CD8-positive, alpha-beta memory T cell (primary cell): ENCODE data around the gene TTLL12. TPM values are rescaled to one million over a fixed set of nuclear protein-coding genes. Genes with fewer than 3 reads are reported as not detected.

Experiments used
- CTCF ChIA-PET: fragments of 350-600 bp; sonication (Branson Sonifier 250); formaldehyde crosslinking; loops from one replicate; lab custom pipeline; 2021; ENCODE audit warnings: antibody characterized with exemption; lab: Charles Lee
- POLR2A ChIA-PET: fragments of 350-600 bp; sonication (Branson Sonifier 250); formaldehyde crosslinking; loops from one replicate; lab custom pipeline; 2021; ENCODE audit warnings: antibody characterized with exemption; lab: Charles Lee
- DNase-seq, 5 donors: peaks; one replicate each; pipeline versions ENCODE4 v3.0.0 to v3.0.0-alpha.2; 2020 to 2022; ENCODE audit warnings: mixed read lengths in 1 of 5
- H3K27ac ChIP-seq: one replicate; pipeline ENCODE4 v1.7.0; 2013; ENCODE audit warnings: low read depth, mild to moderate bottlenecking, low read length, moderate library complexity
- H3K27me3 ChIP-seq: 2 replicates; pipeline ENCODE4 v1.7.0; 2013; ENCODE audit warnings: low read length, mild to moderate bottlenecking; ENCODE audit not compliant: insufficient read depth, poor library complexity, severe bottlenecking
- H3K36me3 ChIP-seq: 2 replicates; pipeline ENCODE4 v1.7.0; 2013; ENCODE audit warnings: mild to moderate bottlenecking, low read length, moderate library complexity; ENCODE audit not compliant: insufficient read depth
- H3K4me1 ChIP-seq: 2 replicates; pipeline ENCODE4 v1.7.0; 2013; ENCODE audit warnings: mild to moderate bottlenecking, low read length, moderate library complexity; ENCODE audit not compliant: insufficient read depth
- H3K4me3 ChIP-seq: 2 replicates; pipeline ENCODE4 v1.7.0; 2013; ENCODE audit warnings: mild to moderate bottlenecking, low read length
- H3K9me3 ChIP-seq: 2 replicates; pipeline ENCODE4 v1.7.0; 2013; ENCODE audit warnings: mild to moderate bottlenecking, low read length
- H3K27ac Mint-ChIP-seq, 8 donors: one replicate each; pipeline ENCODE4 v1.8.0; 2020 to 2021; ENCODE audit warnings: mixed read lengths in 8 of 8, mild to moderate bottlenecking in 6 of 8, inconsistent platforms in 3 of 8, moderate library complexity in 3 of 8
- H3K27me3 Mint-ChIP-seq, 2 donors: one replicate each; pipeline ENCODE4 v1.8.0; 2020 to 2021; ENCODE audit warnings: mixed read lengths in 2 of 2, mild to moderate bottlenecking in 1 of 2, moderate library complexity in 1 of 2
- H3K36me3 Mint-ChIP-seq, 3 donors: one replicate each; pipeline ENCODE4 v1.8.0; 2020 to 2021; ENCODE audit warnings: mixed read lengths in 3 of 3, inconsistent platforms in 1 of 3, mild to moderate bottlenecking in 1 of 3
- H3K4me1 Mint-ChIP-seq, 3 donors: one replicate each; pipeline ENCODE4 v1.8.0; 2020 to 2021; ENCODE audit warnings: mixed read lengths in 3 of 3, inconsistent platforms in 1 of 3, mild to moderate bottlenecking in 1 of 3
- H3K4me3 Mint-ChIP-seq, 7 donors: one replicate each; pipeline ENCODE4 v1.8.0; 2020 to 2021; ENCODE audit warnings: mixed read lengths in 7 of 7, mild to moderate bottlenecking in 6 of 7, moderate library complexity in 4 of 7, inconsistent platforms in 2 of 7
- H3K9me3 Mint-ChIP-seq, 5 donors: one replicate each; pipeline ENCODE4 v1.8.0; 2020 to 2022; ENCODE audit warnings: mixed read lengths in 5 of 5, mild to moderate bottlenecking in 3 of 5, moderate library complexity in 2 of 5, inconsistent platforms in 1 of 5
- polyA plus RNA-seq: library from polyadenylated mRNA; unstranded; fragments of 300-500 nt; fragmentation: Illumina TruSeq; gene quantifications from one replicate; pipeline ENCODE4 v1.2.3, GENCODE V29; 2021
- total RNA-seq, 2 experiments: library from RNA; stranded (reverse); gene quantifications; one replicate each; pipeline ENCODE4 v1.2.3, GENCODE V29; 2021

Gene TTLL12
- total and polyA plus RNA-seq, 3 experiments from 2014 or later: 30.1 to 112 (median 104) TPM

GRCh38 chr22:43172191-43172590, 14.7 kb downstream of the TTLL12 start:
- no peaks in the 10 kb centered on the region for H3K9me3 Mint-ChIP-seq
- H3K9me3 ChIP-seq: no peaks in the 10 kb centered on the region

GRCh38 chr22:43171607-43172006, 15.3 kb downstream of the TTLL12 start:
- no peak overlapping the region for H3K4me3 ChIP-seq
- no peaks in the 10 kb centered on the region for H3K4me1 ChIP-seq
- POLR2A ChIA-PET: no interaction called here
- Mint-ChIP-seq H3K4me1 (peaks cover 0 to 4% (median 2%) of the 10 kb centered on the region in 3 donors), H3K36me3 (peaks cover 0 to 66% (median 3%) of the 10 kb centered on the region in 3 donors), H3K4me3 (no peak overlapping the region), H3K27ac (peak overlapping the region in 1 of 8 donors; percentile 23), H3K9me3 (no peaks in the 10 kb centered on the region), H3K27me3 (peaks cover 0 to 2% of the 10 kb centered on the region in 2 donors)
- CTCF ChIA-PET: no interaction called here
- H3K36me3 ChIP-seq: no peaks in the 10 kb centered on the region
- no peaks in the 10 kb centered on the region for H3K27me3 ChIP-seq
- no peak for DNase-seq
- no peak overlapping the region for H3K27ac ChIP-seq
- no peaks in the 10 kb centered on the region for H3K9me3 ChIP-seq

More at GRCh38 chr22:43172191-43172590, 14.7 kb downstream of the TTLL12 start:
- CTCF ChIA-PET: no interaction called here
- Histone ChIP-seq H3K27me3 (no peaks in the 10 kb centered on the region), H3K36me3 (no peaks in the 10 kb centered on the region), H3K4me1 (no peaks in the 10 kb centered on the region), H3K4me3 (no peak overlapping the region), H3K27ac (no peak overlapping the region)
- H3K4me1 Mint-ChIP-seq: peaks cover 0 to 4% (median 2%) of the 10 kb centered on the region in 3 donors
- no peak overlapping the region for H3K4me3 Mint-ChIP-seq
- POLR2A ChIA-PET: no interaction called here
- peaks cover 0 to 61% (median 3%) of the 10 kb centered on the region in 3 donors for H3K36me3 Mint-ChIP-seq
- no peak overlapping the region for H3K27ac Mint-ChIP-seq
- peaks cover 0 to 2% of the 10 kb centered on the region in 2 donors for H3K27me3 Mint-ChIP-seq
- DNase-seq: no peak

GRCh38 chr22:43171019-43171491, 15.9 kb downstream of the TTLL12 start:
- Histone ChIP-seq H3K27ac (no peak overlapping the region), H3K9me3 (no peaks in the 10 kb centered on the region), H3K4me1 (no peaks in the 10 kb centered on the region), H3K4me3 (no peak overlapping the region), H3K36me3 (no peaks in the 10 kb centered on the region), H3K27me3 (no peaks in the 10 kb centered on the region)
- Mint-ChIP-seq H3K4me3 (no peak overlapping the region), H3K36me3 (peaks cover 0 to 67% (median 3%) of the 10 kb centered on the region in 3 donors), H3K4me1 (peaks cover 0 to 4% (median 2%) of the 10 kb centered on the region in 3 donors), H3K27me3 (peaks cover 0 to 2% of the 10 kb centered on the region in 2 donors), H3K9me3 (no peaks in the 10 kb centered on the region), H3K27ac (peak overlapping the region in 2 of 8 donors; percentile 32 to 36)
- no peak for DNase-seq
- ChIA-PET CTCF (interaction anchor here (0.8 kb wide), 1 partner anchor 1101 kb away, joined by 3 read pairs; no protein-coding TSS in a partner anchor), POLR2A (no interaction called here)

GRCh38 chr22:43170131-43170480, 16.8 kb downstream of the TTLL12 start:
- Histone ChIP-seq H3K27ac (no peak overlapping the region), H3K4me1 (no peaks in the 10 kb centered on the region), H3K27me3 (no peaks in the 10 kb centered on the region), H3K36me3 (no peaks in the 10 kb centered on the region), H3K4me3 (no peak overlapping the region), H3K9me3 (no peaks in the 10 kb centered on the region)
- ChIA-PET POLR2A (no interaction called here), CTCF (no interaction called here)
- Mint-ChIP-seq H3K27me3 (peaks cover 0 to 2% of the 10 kb centered on the region in 2 donors), H3K4me1 (peaks cover 0 to 4% (median 2%) of the 10 kb centered on the region in 3 donors), H3K27ac (peak overlapping the region in 1 of 8 donors; percentile 47), H3K9me3 (no peaks in the 10 kb centered on the region), H3K4me3 (no peak overlapping the region), H3K36me3 (peaks cover 0 to 62% (median 3%) of the 10 kb centered on the region in 3 donors)
- no peak for DNase-seq

GRCh38 chr22:43169310-43170130, 17.4 kb downstream of the TTLL12 start:
- Histone ChIP-seq H3K4me3 (no peak overlapping the region), H3K27ac (no peak overlapping the region), H3K9me3 (no peaks in the 10 kb centered on the region), H3K36me3 (no peaks in the 10 kb centered on the region), H3K4me1 (no peaks in the 10 kb centered on the region), H3K27me3 (no peaks in the 10 kb centered on the region)
- Mint-ChIP-seq H3K27ac (peak overlapping the region in 1 of 8 donors; percentile 64), H3K4me1 (peaks cover 0 to 4% (median 2%) of the 10 kb centered on the region in 3 donors), H3K27me3 (peaks cover 0 to 2% of the 10 kb centered on the region in 2 donors), H3K9me3 (no peaks in the 10 kb centered on the region), H3K4me3 (no peak overlapping the region), H3K36me3 (peaks cover 0 to 60% (median 3%) of the 10 kb centered on the region in 3 donors)
- ChIA-PET CTCF (no interaction called here), POLR2A (no interaction called here)
- no peak for DNase-seq

- no peak overlapping the region for H3K4me3 ChIP-seq
- POLR2A ChIA-PET: no interaction called here
- CTCF ChIA-PET: no interaction called here
- H3K36me3 ChIP-seq: no peaks in the 10 kb centered on the region
- H3K9me3 Mint-ChIP-seq: no peaks in the 10 kb centered on the region
- no peak overlapping the region for H3K27ac ChIP-seq
- peaks cover 0 to 2% of the 10 kb centered on the region in 2 donors for H3K27me3 Mint-ChIP-seq
- no peaks in the 10 kb centered on the region for H3K9me3 ChIP-seq
- no peaks in the 10 kb centered on the region for H3K4me1 ChIP-seq
- H3K4me3 Mint-ChIP-seq: no peak overlapping the region
- H3K27me3 ChIP-seq: no peaks in the 10 kb centered on the region
- H3K27ac Mint-ChIP-seq: peak overlapping the region in 1 of 8 donors; percentile 64
- peaks cover 0 to 62% (median 3%) of the 10 kb centered on the region in 3 donors for H3K36me3 Mint-ChIP-seq
- DNase-seq: no peak
- peaks cover 0 to 4% (median 3%) of the 10 kb centered on the region in 3 donors for H3K4me1 Mint-ChIP-seq
Observed at GRCh38 chr22:43168471-43169309, 18.2 kb downstream of the TTLL12 start.

GRCh38 chr22:43167001-43167589, 19.8 kb downstream of the TTLL12 start:
- no peak for DNase-seq
- H3K27me3 ChIP-seq: no peaks in the 10 kb centered on the region
- Mint-ChIP-seq H3K36me3 (peaks cover 0 to 53% (median 0%) of the 10 kb centered on the region in 3 donors), H3K27me3 (no peaks in the 10 kb centered on the region), H3K4me3 (no peak overlapping the region), H3K9me3 (no peaks in the 10 kb centered on the region), H3K27ac (no peak overlapping the region), H3K4me1 (peaks cover 0 to 4% (median 3%) of the 10 kb centered on the region in 3 donors)
- no peaks in the 10 kb centered on the region for H3K4me1 ChIP-seq
- no peaks in the 10 kb centered on the region for H3K36me3 ChIP-seq
- H3K9me3 ChIP-seq: no peaks in the 10 kb centered on the region
- no peak overlapping the region for H3K4me3 ChIP-seq
- POLR2A ChIA-PET: no interaction called here
- no peak overlapping the region for H3K27ac ChIP-seq
- CTCF ChIA-PET: no interaction called here
